GM08714 (cell line): Measurements from ENCODE around the gene PAK5.

ENCODE experiments used
- H3K4me3 ChIP-seq: fragments of 200-500 bp; sonication (Bioruptor generic); 2 replicates; pipeline ENCODE4 v1.5.1; 2014; ENCODE audit warnings: mild to moderate bottlenecking, low read length, inconsistent platforms
- ZNF274 ChIP-seq: IDR thresholded peaks from 2 replicates; pipeline ENCODE4 v1.6.1; 2012; ENCODE audit warnings: mild to moderate bottlenecking, low read depth, low read length

The PAK5 gene

DNA sequence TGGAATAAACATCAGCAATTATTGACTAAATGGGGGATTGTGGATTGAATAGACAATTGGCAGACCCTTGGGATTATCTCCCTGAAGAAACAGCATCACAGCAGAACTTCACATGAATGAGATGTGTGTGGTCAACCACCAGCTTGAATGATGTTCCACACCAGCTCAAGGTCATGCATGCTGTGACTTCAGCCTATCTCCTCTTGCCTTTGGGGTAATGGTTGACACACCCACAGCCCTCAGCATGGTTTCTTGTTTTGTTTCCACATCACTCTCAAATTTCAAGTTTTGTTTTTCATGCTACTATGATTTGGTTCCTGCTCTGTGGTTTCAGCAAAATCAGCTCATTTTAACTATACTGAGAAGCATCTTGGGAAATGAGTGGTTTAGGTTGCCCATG is 94.3 kb downstream of the PAK5 start:
- no peak overlapping the region for H3K4me3 ChIP-seq
- no peak for TF ChIP-seq ZNF274

GRCh38 chr20:9743871-9744270 is 95.0 kb downstream of the PAK5 start:
- no peak for TF ChIP-seq ZNF274
- H3K4me3 ChIP-seq: no peak overlapping the region

DNA sequence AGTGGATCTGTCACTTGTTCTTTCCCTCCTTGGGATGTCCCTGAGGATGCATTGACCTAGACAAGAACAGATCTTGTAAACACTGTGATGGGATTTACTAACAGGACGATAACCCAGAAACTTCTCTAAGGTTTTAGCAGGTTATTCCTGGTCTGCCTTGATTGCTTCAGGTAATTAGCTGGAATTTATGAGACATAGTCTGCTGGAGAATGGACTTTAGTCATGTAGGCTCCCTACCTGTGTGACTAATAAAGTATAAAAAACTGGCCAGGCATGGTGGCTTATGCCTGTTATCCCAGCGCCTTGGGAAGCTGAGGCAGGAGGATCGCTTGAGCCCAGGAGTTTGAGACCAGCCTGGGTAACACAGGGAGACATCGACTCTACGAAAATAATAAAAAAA is 96.1 kb downstream of the PAK5 start:
- no peak overlapping the region for H3K4me3 ChIP-seq
- TF ChIP-seq ZNF274: no peak

- no peak overlapping the region for H3K4me3 ChIP-seq
- TF ChIP-seq ZNF274: no peak
These were observed 96.9 kb downstream of the PAK5 start for GRCh38 chr20:9741996-9742395.

DNA sequence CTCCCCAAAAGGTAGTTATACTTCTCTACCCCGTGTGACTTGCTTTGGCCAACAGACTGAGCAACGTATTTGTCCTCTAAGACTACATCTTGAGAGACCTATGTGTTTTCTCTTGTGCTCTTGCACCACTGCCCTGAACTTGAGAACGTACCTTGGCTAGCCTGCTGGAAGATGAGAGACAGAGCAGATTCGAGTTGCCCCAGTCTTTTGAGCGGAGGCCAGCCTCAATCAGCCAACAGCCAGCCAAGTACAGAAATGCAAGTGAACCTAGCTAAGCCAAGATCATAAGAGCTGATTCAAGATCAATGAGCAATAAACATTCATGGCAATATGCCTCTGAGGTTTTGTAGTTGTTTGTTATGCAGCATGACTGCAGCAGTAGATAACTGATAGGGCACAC is 98.4 kb downstream of the PAK5 start:
- no peak overlapping the region for H3K4me3 ChIP-seq
- no peak for TF ChIP-seq ZNF274

DNA sequence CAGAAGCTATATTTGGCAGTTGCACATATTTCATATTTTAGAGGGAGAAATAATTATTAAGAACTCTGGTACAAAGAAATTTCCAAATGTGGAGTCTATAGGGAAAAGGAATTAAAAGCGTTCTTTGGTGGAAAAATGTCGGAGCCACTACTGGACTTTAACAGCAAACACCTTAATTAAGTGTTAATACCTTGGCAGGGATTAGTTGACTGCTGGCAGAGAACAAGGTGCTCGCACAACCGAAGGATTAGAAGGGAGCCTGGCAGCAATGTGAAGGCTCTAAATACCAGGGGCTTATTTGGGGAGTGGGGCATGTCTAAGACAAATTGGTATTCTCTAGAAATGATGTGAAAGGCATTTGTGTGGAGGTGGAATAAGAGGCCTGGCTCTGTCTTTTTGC is 98.9 kb downstream of the PAK5 start:
- TF ChIP-seq ZNF274: no peak
- H3K4me3 ChIP-seq: no peak overlapping the region

- no peak for TF ChIP-seq ZNF274
- H3K4me3 ChIP-seq: no peak overlapping the region
These were observed 102.5 kb downstream of the PAK5 start for GRCh38 chr20:9736373-9736772.

DNA sequence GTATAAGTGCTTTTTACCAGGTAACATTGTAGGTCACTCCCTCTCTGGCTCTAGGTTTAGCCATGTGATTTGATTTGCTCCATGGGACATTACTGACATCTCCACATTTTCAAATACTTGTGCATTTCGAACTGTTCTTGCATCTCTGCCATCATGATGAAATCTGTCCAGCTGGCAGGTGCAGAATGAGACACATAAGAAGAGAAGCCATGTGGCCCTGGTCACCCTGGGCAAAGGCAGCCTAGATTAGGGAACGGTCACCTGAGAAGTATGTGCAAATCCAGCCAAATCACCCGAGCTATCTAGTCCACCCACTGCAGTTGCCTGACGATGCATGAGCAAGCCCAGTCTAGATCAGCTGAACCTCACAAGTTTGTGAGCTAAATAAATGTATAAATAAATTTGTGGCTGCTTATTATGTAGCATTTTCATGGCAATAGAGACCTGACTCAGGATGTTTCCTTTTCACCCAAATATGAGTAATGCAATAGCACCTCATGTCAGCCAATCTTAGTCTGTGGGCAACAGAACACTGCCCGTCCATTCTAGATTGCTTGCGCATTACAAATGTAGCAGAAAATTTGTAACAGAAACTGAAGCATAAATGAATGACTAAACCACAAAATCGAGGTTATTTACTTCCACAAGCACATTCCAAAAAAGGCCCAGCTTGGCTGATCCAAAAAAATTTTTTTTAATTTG is 115.2 kb downstream of the PAK5 start:
- TF ChIP-seq ZNF274: no peak
- no peak overlapping the region for H3K4me3 ChIP-seq

DNA sequence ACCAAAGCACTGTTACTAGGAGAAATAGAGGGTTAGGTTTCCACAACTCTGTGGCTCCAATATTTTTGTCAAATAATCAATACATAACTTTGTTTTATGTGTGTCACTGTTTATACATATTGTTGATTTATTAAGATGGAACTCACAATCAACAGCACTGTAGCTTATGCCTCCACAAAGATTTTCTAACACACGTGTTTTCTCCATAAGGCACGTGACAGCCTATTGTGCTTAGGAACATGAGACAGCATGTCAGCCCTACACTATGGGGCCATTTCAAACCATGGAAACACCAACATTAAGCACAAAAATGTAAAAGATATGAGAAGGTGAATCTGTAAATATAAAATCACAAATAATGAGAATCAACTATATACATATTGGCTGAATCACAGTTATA is 127.0 kb downstream of the PAK5 start:
- TF ChIP-seq ZNF274: no peak
- H3K4me3 ChIP-seq: no peak overlapping the region

- H3K4me3 ChIP-seq: no peak overlapping the region
- no peak for TF ChIP-seq ZNF274
These were observed 128.2 kb downstream of the PAK5 start for GRCh38 chr20:9710685-9711084.

DNA sequence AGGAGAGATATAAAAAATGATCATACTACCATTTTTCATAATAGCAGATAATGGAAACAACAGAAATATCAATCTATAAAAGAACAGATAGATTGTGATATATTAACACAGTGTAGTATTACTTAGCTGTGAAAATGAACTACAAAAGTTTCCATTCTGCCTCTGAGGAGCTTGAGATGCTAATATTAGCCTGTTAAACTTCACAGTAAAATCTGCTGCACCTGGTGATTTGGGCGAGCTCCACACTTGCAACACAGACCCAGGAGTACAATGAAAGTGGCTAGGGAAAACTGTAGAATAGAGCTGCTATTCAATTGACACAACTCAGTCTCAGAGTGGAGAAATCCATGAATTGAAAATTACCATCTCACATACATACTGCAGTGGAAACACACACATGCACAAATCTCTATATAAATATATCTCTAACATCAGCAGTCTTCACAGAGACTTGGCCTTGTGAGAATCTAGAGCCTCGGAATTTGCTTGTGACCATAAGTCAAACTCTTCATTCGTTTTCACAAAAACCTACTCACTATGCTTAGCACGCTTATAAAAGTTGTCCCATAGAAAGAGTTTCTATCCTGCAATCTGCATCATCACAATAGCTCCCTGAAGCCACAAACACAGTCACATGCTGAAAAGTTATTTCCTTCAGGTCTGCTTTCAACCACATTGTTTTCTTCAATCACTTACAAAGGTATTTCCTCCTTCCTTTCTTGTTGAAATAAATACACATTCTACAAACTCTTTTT is 133.0 kb downstream of the PAK5 start:
- H3K4me3 ChIP-seq: no peak overlapping the region
- TF ChIP-seq ZNF274: no peak

DNA sequence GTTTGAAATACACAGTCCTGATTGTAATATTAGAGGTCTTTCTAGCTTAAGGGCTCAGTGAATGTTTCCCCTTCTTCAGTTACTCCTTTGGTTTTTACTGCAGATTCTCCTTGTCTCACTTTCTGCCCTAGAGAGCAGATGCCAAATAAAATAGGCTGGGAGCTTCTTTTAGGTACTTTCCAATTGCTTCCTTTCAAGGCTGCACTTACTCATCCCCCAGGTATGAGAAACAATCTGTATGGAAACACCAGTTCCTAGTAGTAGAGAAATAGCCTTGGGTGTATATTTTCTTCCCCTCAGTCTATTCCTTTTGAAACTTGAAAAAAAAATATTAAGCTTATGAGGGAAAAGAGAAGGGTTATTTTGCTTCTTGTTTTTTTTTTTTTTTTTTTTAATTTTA is 139.7 kb downstream of the PAK5 start:
- H3K4me3 ChIP-seq: no peak overlapping the region
- no peak for TF ChIP-seq ZNF274

DNA sequence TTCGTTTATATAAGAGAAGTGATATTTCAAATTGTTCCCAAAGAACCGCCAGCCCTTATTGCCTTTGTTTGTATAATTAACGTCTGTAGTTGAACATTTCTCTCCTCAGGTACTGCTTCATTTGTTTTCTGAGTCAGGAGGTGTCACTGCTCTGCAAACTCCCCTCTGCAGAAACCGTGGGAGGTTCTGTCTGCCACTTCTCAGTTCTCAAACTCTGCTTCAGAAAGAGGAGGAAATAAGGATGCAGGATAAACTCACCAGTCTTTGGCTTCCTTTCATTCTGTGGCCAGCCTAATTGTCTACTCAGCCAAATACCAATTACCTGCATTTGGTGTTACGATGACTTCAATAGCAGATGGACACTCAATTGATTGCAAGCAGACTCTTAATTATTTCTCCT is 149.8 kb downstream of the PAK5 start:
- H3K4me3 ChIP-seq: no peak overlapping the region
- no peak for TF ChIP-seq ZNF274

- H3K4me3 ChIP-seq: no peak overlapping the region
- no peak for TF ChIP-seq ZNF274
These were observed 152.0 kb downstream of the PAK5 start for GRCh38 chr20:9686866-9687265.

- TF ChIP-seq ZNF274: no peak
- H3K4me3 ChIP-seq: no peak overlapping the region
These were observed 152.4 kb downstream of the PAK5 start for GRCh38 chr20:9686455-9686854.
